ENCODE results near the gene PIK3IP1.

DNA sequence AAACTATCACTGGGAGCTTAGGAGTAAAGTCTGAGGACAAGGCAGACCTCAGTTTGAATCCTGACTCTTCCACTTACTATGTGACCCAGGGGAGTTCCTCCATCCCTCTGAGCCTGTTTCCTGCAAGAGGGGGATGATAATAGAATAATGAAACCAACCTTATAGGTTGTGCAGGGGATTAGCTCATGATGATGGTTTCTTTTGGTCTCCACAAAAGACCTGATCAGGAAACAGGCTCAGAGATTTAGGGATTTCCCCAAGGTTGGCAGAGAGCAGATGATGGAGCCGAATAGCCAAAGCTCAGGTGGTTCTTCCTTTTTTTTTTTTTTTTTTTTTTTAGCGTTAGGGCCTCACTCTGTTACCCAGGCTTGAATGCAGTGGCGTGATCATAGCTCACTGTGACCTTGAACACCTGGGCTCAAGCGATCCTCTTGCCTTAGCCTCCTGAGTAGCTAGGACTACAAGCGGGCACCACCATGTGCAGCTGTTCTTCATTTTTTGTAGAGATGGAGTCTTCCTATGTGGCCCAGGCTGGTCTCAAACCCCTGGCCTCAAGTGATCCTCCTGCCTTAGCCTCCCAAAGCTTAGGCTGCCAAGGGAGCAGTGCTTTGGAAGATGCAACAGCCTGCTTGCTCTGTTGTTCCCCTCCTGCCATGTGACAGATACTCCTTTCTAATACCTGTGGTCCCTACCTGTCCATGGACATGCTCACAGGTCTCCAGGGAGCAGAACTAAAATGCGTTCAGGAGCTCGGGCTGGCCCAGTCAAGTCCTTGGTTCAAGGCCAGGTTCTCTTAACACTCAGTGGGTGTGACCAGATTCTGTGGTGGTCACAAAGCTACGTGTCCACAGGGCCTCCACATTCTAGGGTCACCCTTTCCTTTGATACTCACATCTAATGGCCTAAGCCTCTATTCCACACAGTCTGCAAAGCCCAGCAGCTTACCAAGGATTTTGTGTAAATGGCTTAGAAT is 31.6 kb upstream of the PIK3IP1 start:
- TF ChIP-seq CTCF (IDR thresholded peaks at IDR 0.05), result no peak
- no peak for TF ChIP-seq POLR2A (IDR thresholded peaks at IDR 0.05)
- TF ChIP-seq POLR2AphosphoS5 (IDR thresholded peaks at IDR 0.05), result no peak
